SK-N-SH (cell line): ENCODE data around the gene SNX5. TPM values are rescaled to one million over a fixed set of nuclear protein-coding genes. Genes with fewer than 3 reads are reported as not detected.

Experiments used
- CTCF ChIA-PET: fragments of 300-600, 350-600 bp; formaldehyde crosslinking; extraction: SDS; loops from one replicate; lab custom pipeline; 2021; lab: Yijun Ruan, JAX
- POLR2A ChIA-PET: fragments of 350-600 bp; sonication (Branson Sonifier 250); formaldehyde crosslinking; extraction: SDS; loops from one replicate; lab custom pipeline; 2020; ENCODE audit warnings: antibody characterized with exemption, inconsistent platforms; lab: Yijun Ruan, JAX
- DNase-seq: peaks from one replicate; pipeline ENCODE4 v3.0.0; 2012
- H2AFZ ChIP-seq: fragments of 200-600 bp; sonication (generic); 2 replicates; pipeline ENCODE4 v1.8.1; 2016; ENCODE audit warnings: antibody characterized with exemption, mild to moderate bottlenecking, low read depth
- H3F3A ChIP-seq: fragments of 200-600 bp; sonication (generic); replicated peaks from 2 replicates; pipeline ENCODE3; 2016; ENCODE audit warnings: antibody characterized with exemption, mild to moderate bottlenecking; ENCODE audit not compliant: insufficient read depth
- H3K27ac ChIP-seq, 2 experiments: fragments of 200-500 bp in 1 of 2; fragments of 200-600 bp in 1 of 2; sonication (Bioruptor generic) in 1 of 2; sonication (generic), shearing (Covaris generic) in 1 of 2; 2 replicates each; pipeline versions ENCODE4 v1.5.1 to v1.6.1; 2014 to 2016; ENCODE audit warnings: low read depth in 2 of 2, inconsistent platforms in 1 of 2, low read length in 1 of 2, mild to moderate bottlenecking in 1 of 2, mixed read lengths in 1 of 2
- H3K27me3 ChIP-seq: fragments of 200-600 bp; sonication (generic), shearing (Covaris generic); 2 replicates; pipeline ENCODE4 v1.6.1; 2016; ENCODE audit warnings: mixed run types; ENCODE audit not compliant: insufficient read depth
- H3K36me3 ChIP-seq, 2 experiments: fragments of 200-500 bp in 1 of 2; fragments of 200-600 bp in 1 of 2; sonication (Bioruptor generic) in 1 of 2; sonication (generic) in 1 of 2; replicated peaks in 1 of 2; 2 replicates each; pipeline versions ENCODE3 to v1.5.1; 2014 to 2016; ENCODE audit warnings: low read length in 1 of 2, mild to moderate bottlenecking in 1 of 2; ENCODE audit not compliant: insufficient read depth in 2 of 2, control insufficient read depth in 1 of 2
- H3K4me1 ChIP-seq, 2 experiments: fragments of 200-500 bp in 1 of 2; fragments of 200-600 bp in 1 of 2; sonication (Bioruptor generic) in 1 of 2; sonication (generic), shearing (Covaris generic) in 1 of 2; 2 replicates each; pipeline versions ENCODE4 v1.5.1 to v1.6.1; 2014 to 2016; ENCODE audit warnings: low read depth in 1 of 2, low read length in 1 of 2, mixed run types in 1 of 2; ENCODE audit not compliant: insufficient read depth in 2 of 2, control insufficient read depth in 1 of 2
- H3K4me2 ChIP-seq: fragments of 200-600 bp; sonication (generic), shearing (Covaris generic); 2 replicates; pipeline ENCODE4 v1.6.1; 2017; ENCODE audit warnings: mixed run types
- H3K4me3 ChIP-seq, 2 experiments: fragments of 200-500 bp in 1 of 2; fragments of 200-600 bp in 1 of 2; sonication (Bioruptor generic) in 1 of 2; sonication (generic), shearing (Covaris generic) in 1 of 2; 2 replicates each; pipeline versions ENCODE4 v1.5.1 to v1.8.1; 2014 to 2016; ENCODE audit warnings: low read depth in 2 of 2, inconsistent platforms in 1 of 2, low read length in 1 of 2, mild to moderate bottlenecking in 1 of 2, mixed read lengths in 1 of 2, moderate library complexity in 1 of 2
- H3K79me2 ChIP-seq: fragments of 200-600 bp; sonication (generic); 2 replicates; pipeline ENCODE4 v1.8.1; 2017; ENCODE audit warnings: mild to moderate bottlenecking; ENCODE audit not compliant: insufficient read depth
- H3K9ac ChIP-seq: fragments of 200-600 bp; sonication (generic); 2 replicates; pipeline ENCODE4 v1.6.1; 2017; ENCODE audit warnings: mixed run types
- H3K9me2 ChIP-seq: fragments of 200-600 bp; sonication (generic); 2 replicates; pipeline ENCODE4 v1.6.1; 2017; ENCODE audit warnings: mixed run types
- H3K9me3 ChIP-seq: fragments of 200-600 bp; sonication (generic); 2 replicates; pipeline ENCODE4 v1.6.1; 2017; ENCODE audit warnings: mixed run types, mild to moderate bottlenecking, moderate library complexity
- H4K20me1 ChIP-seq: fragments of 200-600 bp; sonication (generic); 2 replicates; pipeline ENCODE4 v1.6.1; 2017; ENCODE audit warnings: mild to moderate bottlenecking, mixed run types; ENCODE audit not compliant: insufficient read depth
- CHD2 ChIP-seq: fragments of 150-350 bp; IDR thresholded peaks from 2 replicates; pipeline ENCODE4 v1.6.1; 2018; ENCODE audit warnings: low read length; ENCODE audit not compliant: partially characterized antibody
- CTCF ChIP-seq: fragments of 200-600 bp; sonication (generic); IDR thresholded peaks from 2 replicates; pipeline ENCODE4 v1.6.1; 2017; ENCODE audit warnings: antibody characterized with exemption, mild to moderate bottlenecking, moderate library complexity
- ELF1 ChIP-seq: IDR thresholded peaks from 2 replicates; pipeline ENCODE4 v1.4.0; 2012
- EP300 ChIP-seq, 2 experiments: IDR thresholded peaks; 2 replicates each; pipeline versions ENCODE4 v1.4.0 to v1.6.1; 2012; ENCODE audit warnings: borderline replicate concordance in 1 of 2, low read depth in 1 of 2, low read length in 1 of 2
- FOSL2 ChIP-seq: IDR thresholded peaks from 2 replicates; pipeline ENCODE4 v1.4.0; 2012; ENCODE audit warnings: low read depth, mild to moderate bottlenecking, moderate library complexity, borderline replicate concordance
- FOXJ3 ChIP-seq: sonication (generic); formaldehyde crosslinking; IDR thresholded peaks from 2 replicates; pipeline ENCODE4 v1.5.1; 2020; ENCODE audit warnings: mild to moderate bottlenecking, missing genetic modification reagents
- FOXM1 ChIP-seq: IDR thresholded peaks from 2 replicates; pipeline ENCODE4 v1.4.0; 2012; ENCODE audit warnings: low read depth, mild to moderate bottlenecking
- GABPA ChIP-seq: IDR thresholded peaks from 2 replicates; pipeline ENCODE4 v1.4.0; 2012; ENCODE audit warnings: low read depth, mild to moderate bottlenecking
- IRF3 ChIP-seq: fragments of 150-350 bp; IDR thresholded peaks from 2 replicates; pipeline ENCODE4 v1.6.1; 2016; ENCODE audit warnings: mild to moderate bottlenecking, low read depth, low read length
- NFIC ChIP-seq: IDR thresholded peaks from 2 replicates; pipeline ENCODE4 v1.4.0; 2012; ENCODE audit warnings: borderline replicate concordance
- PBX3 ChIP-seq: IDR thresholded peaks from 2 replicates; pipeline ENCODE4; 2012
- POLR2AphosphoS5 ChIP-seq: IDR thresholded peaks from 2 replicates; pipeline ENCODE4 v1.6.1; 2012; ENCODE audit warnings: low read depth, low read length
- RCOR1 ChIP-seq: fragments of 150-350 bp; IDR thresholded peaks from 2 replicates; pipeline ENCODE4 v1.6.1; 2017; ENCODE audit warnings: antibody characterized with exemption, low read length
- REST ChIP-seq: IDR thresholded peaks from 2 replicates; pipeline ENCODE4 v1.6.1; 2012; ENCODE audit warnings: mild to moderate bottlenecking, low read depth, low read length, moderate library complexity
- RXRA ChIP-seq: IDR thresholded peaks from 2 replicates; pipeline ENCODE4 v1.4.0; 2012; ENCODE audit warnings: low read depth, mild to moderate bottlenecking, borderline replicate concordance
- TAF1 ChIP-seq: IDR thresholded peaks from 2 replicates; pipeline ENCODE4 v1.6.1; 2012; ENCODE audit warnings: low read depth, mild to moderate bottlenecking, low read length, moderate library complexity, borderline replicate concordance
- TEAD4 ChIP-seq: IDR thresholded peaks from 2 replicates; pipeline ENCODE4 v1.4.0; 2012; ENCODE audit warnings: mild to moderate bottlenecking, borderline replicate concordance; ENCODE audit not compliant: insufficient read depth
- USF2 ChIP-seq: fragments of 150-350 bp; IDR thresholded peaks from 2 replicates; pipeline ENCODE4 v1.6.1; 2017; ENCODE audit warnings: antibody characterized with exemption, low read length, low read depth, borderline replicate concordance
- ZBTB33 ChIP-seq: IDR thresholded peaks from 2 replicates; pipeline ENCODE4 v1.4.0; 2012; ENCODE audit warnings: low read depth, borderline replicate concordance
- WGBS: methylation state at CpG from one replicate; pipeline ENCODE4 v1.1.6; 2017; ENCODE audit warnings: low lambda C conversion rate; 5-methylcytosine and 5-hydroxymethylcytosine counted together
- polyA plus RNA-seq, 3 experiments: library from polyadenylated mRNA; depleted of rRNA; stranded (reverse); fragments of >200 nt; gene quantifications; 2 replicates each; pipeline ENCODE4 v1.2.3, GENCODE V29; 2012

SNX5 gene
- polyA plus RNA-seq, 1 of the 3 experiments (the other 2 are of a cell fraction), result 76.2 TPM

GRCh38 chr20:17968366-17969277 lies at the start of gene SNX5, which contains the start of gene MGME1 (continued):
- TF ChIP-seq REST (peak; percentile 7; the same call in 1 of the 2 replicates), PBX3 (no peak), GABPA (peak; percentile 54; the same call in 1 of the 2 replicates)

- CTCF ChIA-PET, result interaction anchor here (1.1 kb wide), 1 partner anchor 22 kb away, joined by 3 read pairs; no protein-coding TSS in a partner anchor
Measured at GRCh38 chr20:18018100-18018499, 49.5 kb upstream of the SNX5 start.

More at GRCh38 chr20:18018100-18018499, 49.5 kb upstream of the SNX5 start:
- Histone ChIP-seq H3K27me3 (no peaks in the 10 kb centered on the region), H3K79me2 (no peaks in the 10 kb centered on the region), H3K9me2 (no peaks in the 10 kb centered on the region), H3K36me3 (no peaks in the 10 kb centered on the region), H2AFZ (no peak overlapping the region), H4K20me1 (no peaks in the 10 kb centered on the region), H3K4me3 (no peak overlapping the region), H3K9me3 (no peaks in the 10 kb centered on the region), H3K9ac (no peak overlapping the region), H3K4me1 (no peaks in the 10 kb centered on the region), H3K4me2 (no peak overlapping the region), H3F3A (no peaks in the 10 kb centered on the region), H3K27ac (no peak overlapping the region)
- POLR2A ChIA-PET, result no interaction called here
- TF ChIP-seq ZBTB33, result no peak
- TF ChIP-seq TEAD4, result no peak
- no peak for TF ChIP-seq FOXJ3
- no peak for TF ChIP-seq FOXM1
- TF ChIP-seq USF2, result no peak
- TF ChIP-seq IRF3, result no peak
- TF ChIP-seq EP300 (IDR thresholded peaks at IDR 0.05; ENCODE audit: borderline replicate concordance in 1 of 2, low read depth in 1 of 2, low read length in 1 of 2), result no peak
- TF ChIP-seq FOSL2, result no peak
- no peak for TF ChIP-seq TAF1
- TF ChIP-seq RXRA, result no peak
- no peak for TF ChIP-seq CHD2
- TF ChIP-seq RCOR1, result no peak
- no peak for TF ChIP-seq ELF1
- TF ChIP-seq NFIC, result no peak
- TF ChIP-seq POLR2AphosphoS5, result no peak
- no peak for TF ChIP-seq CTCF
- WGBS, result 65% methylated on average over 10 of the region's 10 CpGs
- no peak for DNase-seq
